Measurements from ENCODE around the gene KRTAP10-1. TPM values are rescaled to one million over a fixed set of nuclear protein-coding genes. Genes with fewer than 3 reads are reported as not detected.
A peak's percentile ranks its signal among the peaks of the same experiment; 100 is the strongest.

KRTAP10-1 gene
- total and polyA plus RNA-seq, 9 of the 15 experiments (the other 6 are each of a cell fraction or from before 2014, with no cell fraction given), result not detected

- no peak for TF ChIP-seq PHTF2 (CRISPR knock-in tag; IDR thresholded peaks at IDR 0.05)
- no peak for TF ChIP-seq ZKSCAN8 (CRISPR knock-in tag; IDR thresholded peaks at IDR 0.05)
- TF ChIP-seq, protein P1, sequence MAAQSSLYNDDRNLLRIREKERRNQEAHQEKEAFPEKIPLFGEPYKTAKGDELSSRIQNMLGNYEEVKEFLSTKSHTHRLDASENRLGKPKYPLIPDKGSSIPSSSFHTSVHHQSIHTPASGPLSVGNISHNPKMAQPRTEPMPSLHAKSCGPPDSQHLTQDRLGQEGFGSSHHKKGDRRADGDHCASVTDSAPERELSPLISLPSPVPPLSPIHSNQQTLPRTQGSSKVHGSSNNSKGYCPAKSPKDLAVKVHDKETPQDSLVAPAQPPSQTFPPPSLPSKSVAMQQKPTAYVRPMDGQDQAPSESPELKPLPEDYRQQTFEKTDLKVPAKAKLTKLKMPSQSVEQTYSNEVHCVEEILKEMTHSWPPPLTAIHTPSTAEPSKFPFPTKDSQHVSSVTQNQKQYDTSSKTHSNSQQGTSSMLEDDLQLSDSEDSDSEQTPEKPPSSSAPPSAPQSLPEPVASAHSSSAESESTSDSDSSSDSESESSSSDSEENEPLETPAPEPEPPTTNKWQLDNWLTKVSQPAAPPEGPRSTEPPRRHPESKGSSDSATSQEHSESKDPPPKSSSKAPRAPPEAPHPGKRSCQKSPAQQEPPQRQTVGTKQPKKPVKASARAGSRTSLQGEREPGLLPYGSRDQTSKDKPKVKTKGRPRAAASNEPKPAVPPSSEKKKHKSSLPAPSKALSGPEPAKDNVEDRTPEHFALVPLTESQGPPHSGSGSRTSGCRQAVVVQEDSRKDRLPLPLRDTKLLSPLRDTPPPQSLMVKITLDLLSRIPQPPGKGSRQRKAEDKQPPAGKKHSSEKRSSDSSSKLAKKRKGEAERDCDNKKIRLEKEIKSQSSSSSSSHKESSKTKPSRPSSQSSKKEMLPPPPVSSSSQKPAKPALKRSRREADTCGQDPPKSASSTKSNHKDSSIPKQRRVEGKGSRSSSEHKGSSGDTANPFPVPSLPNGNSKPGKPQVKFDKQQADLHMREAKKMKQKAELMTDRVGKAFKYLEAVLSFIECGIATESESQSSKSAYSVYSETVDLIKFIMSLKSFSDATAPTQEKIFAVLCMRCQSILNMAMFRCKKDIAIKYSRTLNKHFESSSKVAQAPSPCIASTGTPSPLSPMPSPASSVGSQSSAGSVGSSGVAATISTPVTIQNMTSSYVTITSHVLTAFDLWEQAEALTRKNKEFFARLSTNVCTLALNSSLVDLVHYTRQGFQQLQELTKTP (IDR thresholded peaks at IDR 0.05; ENCODE audit: low read depth in 1 of 2, partially characterized antibody in 2 of 2), result no peak
- no peak for TF ChIP-seq RBM39 (optimal IDR thresholded peaks at IDR 0.05; ENCODE audit: low read depth, low read length)
- TF ChIP-seq TEAD2 (tag; IDR thresholded peaks at IDR 0.05), result no peak
- no peak for TF ChIP-seq HDAC8 (tag; IDR thresholded peaks at IDR 0.05)
- no peak for TF ChIP-seq HDAC6 (IDR thresholded peaks at IDR 0.05; ENCODE audit: low read depth, low read length)
- TF ChIP-seq MCM3 (IDR thresholded peaks at IDR 0.05), result 0 out of 2 replicates have a peak, but pooled peaks have one; percentile 48
- no peak for TF ChIP-seq ZBTB34 (CRISPR knock-in tag; IDR thresholded peaks at IDR 0.05)
These were observed 9.6 kb downstream of the KRTAP10-1 start (continued) for GRCh38 chr21:44530221-44530902.

Data from K562 (cell line).